ENCODE data around the gene BAIAP3. TPM values are rescaled to one million over a fixed set of nuclear protein-coding genes. Genes with fewer than 3 reads are reported as not detected.

Gene BAIAP3
- total RNA-seq, 2 experiments from 2014 or later: 0.83 to 1.6 TPM

GRCh38 chr16:1306334-1306733 is 27.1 kb upstream of the BAIAP3 start:
- peak overlapping the region; percentile 43 for H3K27ac Mint-ChIP-seq
- DNase-seq: no peak
- peaks cover 42% of the 10 kb centered on the region for H3K4me1 Mint-ChIP-seq
- H3K4me3 Mint-ChIP-seq: peak overlapping the region; percentile 50
- H3K27me3 Mint-ChIP-seq: no peaks in the 10 kb centered on the region
- ChIA-PET CTCF (no interaction called here), POLR2A (no interaction called here)
- H3K9me3 Mint-ChIP-seq: no peaks in the 10 kb centered on the region
- H3K36me3 Mint-ChIP-seq (ENCODE audit: low read depth): peaks cover 9% of the 10 kb centered on the region

GRCh38 chr16:1308036-1308976 is 25.1 kb upstream of the BAIAP3 start:
- peaks cover 9% of the 10 kb centered on the region for H3K36me3 Mint-ChIP-seq (ENCODE audit: low read depth)
- no peaks in the 10 kb centered on the region for H3K27me3 Mint-ChIP-seq
- H3K9me3 Mint-ChIP-seq: no peaks in the 10 kb centered on the region
- peaks cover 42% of the 10 kb centered on the region for H3K4me1 Mint-ChIP-seq
- DNase-seq: no peak
- peak overlapping the region; percentile 100 for H3K27ac Mint-ChIP-seq
- ChIA-PET CTCF (no interaction called here), POLR2A (interaction anchor here (1.6 kb wide), 1 partner anchor 112 kb away, joined by 7 read pairs; the partner anchor contains the start of gene UQCC4)
- H3K4me3 Mint-ChIP-seq: peak overlapping the region; percentile 81

- H3K27me3 Mint-ChIP-seq: no peaks in the 10 kb centered on the region
- H3K27ac Mint-ChIP-seq: peak within 1 kb of the TSS; percentile 100
- ChIA-PET CTCF (interaction anchor here (1.0 kb wide), 1 partner anchor 9 kb away, joined by 5 read pairs; no protein-coding TSS in a partner anchor), POLR2A (interaction anchor here (1.6 kb wide), 1 partner anchor 111 kb away, joined by 7 read pairs; the partner anchor contains the start of gene UQCC4)
- peak; percentile 97 for DNase-seq
- no peaks in the 10 kb centered on the region for H3K9me3 Mint-ChIP-seq
- H3K36me3 Mint-ChIP-seq (ENCODE audit: low read depth): peaks cover 11% of the 10 kb centered on the region
- H3K4me3 Mint-ChIP-seq: peak within 1 kb of the TSS; percentile 92
- peaks cover 36% of the 10 kb centered on the region for H3K4me1 Mint-ChIP-seq
Observed at GRCh38 chr16:1308977-1309885, 24.2 kb upstream of the BAIAP3 start, which contains the start of gene UBE2I. UBE2I (plus strand) TSS chr16:1309636; CDS start chr16:1314031, 4,395 bp downstream.

- H3K36me3 Mint-ChIP-seq (ENCODE audit: low read depth): peaks cover 14% of the 10 kb centered on the region
- H3K4me3 Mint-ChIP-seq: peak overlapping the region; percentile 92
- no peaks in the 10 kb centered on the region for H3K27me3 Mint-ChIP-seq
- no peaks in the 10 kb centered on the region for H3K9me3 Mint-ChIP-seq
- ChIA-PET POLR2A (interaction anchor here (1.6 kb wide), 1 partner anchor 111 kb away, joined by 7 read pairs; the partner anchor contains the start of gene UQCC4), CTCF (interaction anchor here (1.0 kb wide), 1 partner anchor 9 kb away, joined by 5 read pairs; no protein-coding TSS in a partner anchor)
- peak overlapping the region; percentile 94 for H3K27ac Mint-ChIP-seq
- DNase-seq: peak; percentile 62
- H3K4me1 Mint-ChIP-seq: peaks cover 35% of the 10 kb centered on the region
Observed at GRCh38 chr16:1309888-1310831, 23.3 kb upstream of the BAIAP3 start.

- Mint-ChIP-seq H3K4me3 (peak overlapping the region; percentile 92), H3K27me3 (no peaks in the 10 kb centered on the region), H3K27ac (peak overlapping the region; percentile 94), H3K9me3 (no peaks in the 10 kb centered on the region), H3K36me3 (ENCODE audit: low read depth) (peaks cover 17% of the 10 kb centered on the region), H3K4me1 (peaks cover 35% of the 10 kb centered on the region)
- ChIA-PET CTCF (interaction anchor here (0.6 kb wide), 1 partner anchor 715 kb away, joined by 4 read pairs; no protein-coding TSS in a partner anchor), POLR2A (no interaction called here)
- peak; percentile 56 for DNase-seq
Observed at GRCh38 chr16:1310832-1311200, 22.6 kb upstream of the BAIAP3 start.

GRCh38 chr16:1311212-1311737 is 22.2 kb upstream of the BAIAP3 start:
- POLR2A ChIA-PET: no interaction called here
- H3K36me3 Mint-ChIP-seq (ENCODE audit: low read depth): peaks cover 22% of the 10 kb centered on the region
- H3K9me3 Mint-ChIP-seq: no peaks in the 10 kb centered on the region
- no peaks in the 10 kb centered on the region for H3K27me3 Mint-ChIP-seq
- H3K4me1 Mint-ChIP-seq: peaks cover 30% of the 10 kb centered on the region
- DNase-seq: no peak
- peak overlapping the region; percentile 92 for H3K4me3 Mint-ChIP-seq
- CTCF ChIA-PET: interaction anchor here (0.6 kb wide), 1 partner anchor 716 kb away, joined by 4 read pairs; no protein-coding TSS in a partner anchor
- H3K27ac Mint-ChIP-seq: peak overlapping the region; percentile 94

GRCh38 chr16:1311738-1312466 is 21.5 kb upstream of the BAIAP3 start:
- H3K9me3 Mint-ChIP-seq: no peaks in the 10 kb centered on the region
- H3K27ac Mint-ChIP-seq: no peak overlapping the region
- peaks cover 23% of the 10 kb centered on the region for H3K36me3 Mint-ChIP-seq (ENCODE audit: low read depth)
- POLR2A ChIA-PET: no interaction called here
- peaks cover 28% of the 10 kb centered on the region for H3K4me1 Mint-ChIP-seq
- H3K27me3 Mint-ChIP-seq: no peaks in the 10 kb centered on the region
- H3K4me3 Mint-ChIP-seq: peak overlapping the region; percentile 92
- DNase-seq: no peak
- CTCF ChIA-PET: no interaction called here

GRCh38 chr16:1312467-1312816 is 21.0 kb upstream of the BAIAP3 start:
- Mint-ChIP-seq H3K27ac (no peak overlapping the region), H3K4me3 (peak overlapping the region; percentile 27), H3K27me3 (no peaks in the 10 kb centered on the region), H3K4me1 (peaks cover 28% of the 10 kb centered on the region), H3K36me3 (ENCODE audit: low read depth) (peaks cover 26% of the 10 kb centered on the region), H3K9me3 (no peaks in the 10 kb centered on the region)
- ChIA-PET CTCF (no interaction called here), POLR2A (no interaction called here)
- no peak for DNase-seq

- H3K4me1 Mint-ChIP-seq: peaks cover 24% of the 10 kb centered on the region
- POLR2A ChIA-PET: no interaction called here
- H3K9me3 Mint-ChIP-seq: no peaks in the 10 kb centered on the region
- no peak for DNase-seq
- peak overlapping the region; percentile 27 for H3K4me3 Mint-ChIP-seq
- H3K36me3 Mint-ChIP-seq (ENCODE audit: low read depth): peaks cover 30% of the 10 kb centered on the region
- H3K27ac Mint-ChIP-seq: no peak overlapping the region
- CTCF ChIA-PET: no interaction called here
- no peaks in the 10 kb centered on the region for H3K27me3 Mint-ChIP-seq
Observed at GRCh38 chr16:1312903-1313302, 20.5 kb upstream of the BAIAP3 start.

- H3K4me1 Mint-ChIP-seq: peaks cover 19% of the 10 kb centered on the region
- H3K27ac Mint-ChIP-seq: no peak overlapping the region
- no peaks in the 10 kb centered on the region for H3K27me3 Mint-ChIP-seq
- H3K9me3 Mint-ChIP-seq: no peaks in the 10 kb centered on the region
- peaks cover 40% of the 10 kb centered on the region for H3K36me3 Mint-ChIP-seq (ENCODE audit: low read depth)
- DNase-seq: no peak
- POLR2A ChIA-PET: no interaction called here
- CTCF ChIA-PET: no interaction called here
- no peak overlapping the region for H3K4me3 Mint-ChIP-seq
Observed at GRCh38 chr16:1313721-1314369, 19.6 kb upstream of the BAIAP3 start.

Data from activated CD4-positive, alpha-beta T cell treated with anti-CD3 and anti-CD28 coated beads, Interleukin-2, amount 10 ng/mL, durations not matched to agents 7 days and 5 days (primary cell).